LNCaP clone FGC (cell line): ENCODE data around the gene ZBED5.

Source experiments
- DNase-seq: peaks from one replicate; pipeline ENCODE4 v3.0.0-alpha.2; 2011; ENCODE audit warnings: low read depth
- H3K4me3 ChIP-seq: 2 replicates; pipeline ENCODE4 v1.5.1; 2011; ENCODE audit warnings: mild to moderate bottlenecking, low read depth, low read length, control low read depth
- TF ChIP-seq, protein P1 (sequence below): IDR thresholded peaks from 2 replicates; pipeline ENCODE4 v1.5.1; 2012; ENCODE audit warnings: mild to moderate bottlenecking; ENCODE audit not compliant: control insufficient read depth, insufficient read depth; ENCODE audit errors: extremely low read depth

The ZBED5 gene

GRCh38 chr11:10806206-10806605, 51.6 kb downstream of the ZBED5 start:
- no peak overlapping the region for H3K4me3 ChIP-seq
- TF ChIP-seq, protein P1, sequence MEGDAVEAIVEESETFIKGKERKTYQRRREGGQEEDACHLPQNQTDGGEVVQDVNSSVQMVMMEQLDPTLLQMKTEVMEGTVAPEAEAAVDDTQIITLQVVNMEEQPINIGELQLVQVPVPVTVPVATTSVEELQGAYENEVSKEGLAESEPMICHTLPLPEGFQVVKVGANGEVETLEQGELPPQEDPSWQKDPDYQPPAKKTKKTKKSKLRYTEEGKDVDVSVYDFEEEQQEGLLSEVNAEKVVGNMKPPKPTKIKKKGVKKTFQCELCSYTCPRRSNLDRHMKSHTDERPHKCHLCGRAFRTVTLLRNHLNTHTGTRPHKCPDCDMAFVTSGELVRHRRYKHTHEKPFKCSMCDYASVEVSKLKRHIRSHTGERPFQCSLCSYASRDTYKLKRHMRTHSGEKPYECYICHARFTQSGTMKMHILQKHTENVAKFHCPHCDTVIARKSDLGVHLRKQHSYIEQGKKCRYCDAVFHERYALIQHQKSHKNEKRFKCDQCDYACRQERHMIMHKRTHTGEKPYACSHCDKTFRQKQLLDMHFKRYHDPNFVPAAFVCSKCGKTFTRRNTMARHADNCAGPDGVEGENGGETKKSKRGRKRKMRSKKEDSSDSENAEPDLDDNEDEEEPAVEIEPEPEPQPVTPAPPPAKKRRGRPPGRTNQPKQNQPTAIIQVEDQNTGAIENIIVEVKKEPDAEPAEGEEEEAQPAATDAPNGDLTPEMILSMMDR, result no peak
- no peak for DNase-seq

- TF ChIP-seq, protein P1, result no peak
- no peak for DNase-seq
- no peak overlapping the region for H3K4me3 ChIP-seq
These were observed 52.1 kb downstream of the ZBED5 start for GRCh38 chr11:10805741-10806140.

GRCh38 chr11:10803676-10804075, 54.2 kb downstream of the ZBED5 start:
- TF ChIP-seq, protein P1, result no peak
- H3K4me3 ChIP-seq, result no peak overlapping the region
- no peak for DNase-seq
